ENCODE measurements around the gene HSBP1L1. TPM values are rescaled to one million over a fixed set of nuclear protein-coding genes. Genes with fewer than 3 reads are reported as not detected.
A peak's percentile ranks its signal among the peaks of the same experiment; 100 is the strongest.

The HSBP1L1 gene
- total and polyA plus RNA-seq, 2 of the 13 experiments (the other 11 are each of a cell fraction or from before 2014, with no cell fraction given) = 22.6 to 45.1 TPM

DNA sequence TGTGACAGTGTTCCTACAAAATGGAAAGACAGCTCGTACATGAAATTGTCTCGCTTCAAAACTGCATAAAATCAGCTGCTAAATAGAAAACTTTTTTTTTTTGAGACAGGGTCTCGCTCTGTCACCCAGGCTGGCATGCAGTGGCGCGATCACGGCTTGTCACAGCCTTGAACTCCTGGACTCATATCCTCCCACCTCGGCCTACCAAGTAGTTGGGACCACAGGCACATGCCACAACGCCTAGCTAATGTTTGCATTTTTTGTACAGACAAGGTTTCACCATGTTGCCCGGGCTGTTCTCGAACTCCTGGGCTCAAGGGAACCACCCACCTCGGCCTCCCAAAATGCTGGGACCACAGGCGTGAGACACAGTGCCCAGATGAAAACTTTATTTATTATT is 20.7 kb downstream of the HSBP1L1 start (continued):
- 0 out of 2 replicates have a peak, but pooled peaks have one; percentile 18 for TF ChIP-seq GATAD1 (CRISPR knock-in tag; IDR thresholded peaks at IDR 0.05)
- no peak for TF ChIP-seq ZNF180 (CRISPR knock-in tag; IDR thresholded peaks at IDR 0.05; ENCODE audit: borderline replicate concordance, low read depth)
- no peak for TF ChIP-seq THAP8 (CRISPR knock-in tag; IDR thresholded peaks at IDR 0.05; ENCODE audit: borderline replicate concordance)
- TF ChIP-seq HDAC6 (IDR thresholded peaks at IDR 0.05; ENCODE audit: low read depth, low read length) = no peak
- TF ChIP-seq IRF2 (CRISPR knock-in tag; IDR thresholded peaks at IDR 0.05) = no peak
- TF ChIP-seq ZNF124 (CRISPR knock-in tag; IDR thresholded peaks at IDR 0.05) = 0 out of 2 replicates have a peak, but pooled peaks have one; percentile 16
- no peak for TF ChIP-seq ZNF441 (CRISPR knock-in tag; IDR thresholded peaks at IDR 0.05; ENCODE audit: borderline replicate concordance)
- TF ChIP-seq, protein P1, sequence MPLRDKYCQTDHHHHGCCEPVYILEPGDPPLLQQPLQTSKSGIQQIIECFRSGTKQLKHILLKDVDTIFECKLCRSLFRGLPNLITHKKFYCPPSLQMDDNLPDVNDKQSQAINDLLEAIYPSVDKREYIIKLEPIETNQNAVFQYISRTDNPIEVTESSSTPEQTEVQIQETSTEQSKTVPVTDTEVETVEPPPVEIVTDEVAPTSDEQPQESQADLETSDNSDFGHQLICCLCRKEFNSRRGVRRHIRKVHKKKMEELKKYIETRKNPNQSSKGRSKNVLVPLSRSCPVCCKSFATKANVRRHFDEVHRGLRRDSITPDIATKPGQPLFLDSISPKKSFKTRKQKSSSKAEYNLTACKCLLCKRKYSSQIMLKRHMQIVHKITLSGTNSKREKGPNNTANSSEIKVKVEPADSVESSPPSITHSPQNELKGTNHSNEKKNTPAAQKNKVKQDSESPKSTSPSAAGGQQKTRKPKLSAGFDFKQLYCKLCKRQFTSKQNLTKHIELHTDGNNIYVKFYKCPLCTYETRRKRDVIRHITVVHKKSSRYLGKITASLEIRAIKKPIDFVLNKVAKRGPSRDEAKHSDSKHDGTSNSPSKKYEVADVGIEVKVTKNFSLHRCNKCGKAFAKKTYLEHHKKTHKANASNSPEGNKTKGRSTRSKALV (CRISPR knock-in tag; IDR thresholded peaks at IDR 0.05) = no peak
- TF ChIP-seq, protein P2, sequence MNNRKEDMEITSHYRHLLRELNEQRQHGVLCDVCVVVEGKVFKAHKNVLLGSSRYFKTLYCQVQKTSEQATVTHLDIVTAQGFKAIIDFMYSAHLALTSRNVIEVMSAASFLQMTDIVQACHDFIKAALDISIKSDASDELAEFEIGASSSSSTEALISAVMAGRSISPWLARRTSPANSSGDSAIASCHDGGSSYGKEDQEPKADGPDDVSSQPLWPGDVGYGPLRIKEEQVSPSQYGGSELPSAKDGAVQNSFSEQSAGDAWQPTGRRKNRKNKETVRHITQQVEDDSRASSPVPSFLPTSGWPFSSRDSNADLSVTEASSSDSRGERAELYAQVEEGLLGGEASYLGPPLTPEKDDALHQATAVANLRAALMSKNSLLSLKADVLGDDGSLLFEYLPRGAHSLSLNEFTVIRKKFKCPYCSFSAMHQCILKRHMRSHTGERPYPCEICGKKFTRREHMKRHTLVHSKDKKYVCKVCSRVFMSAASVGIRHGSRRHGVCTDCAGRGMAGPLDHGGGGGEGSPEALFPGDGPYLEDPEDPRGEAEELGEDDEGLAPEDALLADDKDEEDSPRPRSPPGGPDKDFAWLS (CRISPR knock-in tag; IDR thresholded peaks at IDR 0.05; ENCODE audit: borderline replicate concordance) = no peak
- no peak for TF ChIP-seq AHR (CRISPR knock-in tag; IDR thresholded peaks at IDR 0.05)
- no peak for TF ChIP-seq NFE2L2 (IDR thresholded peaks at IDR 0.05; ENCODE audit: low read length)
- TF ChIP-seq CTCF (CRISPR knock-in tag; IDR thresholded peaks at IDR 0.05) = no peak
- peak; percentile 84 for TF ChIP-seq SALL1 (CRISPR knock-in tag; IDR thresholded peaks at IDR 0.05)
- no peak for TF ChIP-seq TOPORS (CRISPR knock-in tag; IDR thresholded peaks at IDR 0.05)
- no peak for TF ChIP-seq EED (CRISPR knock-in tag; IDR thresholded peaks at IDR 0.05)
- TF ChIP-seq JUNB (CRISPR knock-in tag; IDR thresholded peaks at IDR 0.05; ENCODE audit: borderline replicate concordance) = no peak
- TF ChIP-seq FIP1L1 (IDR thresholded peaks at IDR 0.05; ENCODE audit: borderline replicate concordance, insufficient read depth, low read depth, low read length) = no peak
- no peak for TF ChIP-seq ZNF7 (CRISPR knock-in tag; IDR thresholded peaks at IDR 0.05)
- no peak for TF ChIP-seq ZC3H4 (CRISPR knock-in tag; IDR thresholded peaks at IDR 0.05; ENCODE audit: borderline replicate concordance)
- no peak for TF ChIP-seq SATB2 (CRISPR knock-in tag; IDR thresholded peaks at IDR 0.05)
- TF ChIP-seq SMAD1 (CRISPR knock-in tag; IDR thresholded peaks at IDR 0.05; ENCODE audit: borderline replicate concordance, low read depth) = no peak
- no peak for TF ChIP-seq MBD4 (IDR thresholded peaks at IDR 0.05; ENCODE audit: borderline replicate concordance, low read length)

All from HepG2 (cell line).